IMR-90 (cell line): ENCODE results near the gene IGF2. TPM values are rescaled to one million over a fixed set of nuclear protein-coding genes. Genes with fewer than 3 reads are reported as not detected.

Experiments used
- ATAC-seq: fragments of 200-7000 bp; cut with Tn5 transposase; 2 replicates; pipeline ENCODE4 v1.9.1; 2020; ENCODE audit warnings: low read depth, mild to moderate bottlenecking, moderate library complexity
- BruUV-seq: library from RNA; stranded (reverse); fragments of 400-500 nt; replicated peaks from 2 replicates; lab custom pipeline; 2021; lab: Mats Ljungman, UMichigan
- CTCF ChIA-PET: fragments of 300-600 bp; formaldehyde crosslinking; extraction: SDS; loops from one replicate; lab custom pipeline; 2021; ENCODE audit warnings: antibody characterized with exemption; lab: Yijun Ruan, JAX
- POLR2A ChIA-PET: fragments of 300-600 bp; sonication (Branson Sonifier 250); formaldehyde crosslinking; loops from one replicate; lab custom pipeline; 2022; ENCODE audit warnings: antibody characterized with exemption; ENCODE audit not compliant: unreplicated experiment; lab: Charles Lee
- DNase-seq: peaks from one replicate; pipeline ENCODE4 v3.0.0; 2013
- H2AFZ ChIP-seq: replicated peaks from 2 replicates; pipeline ENCODE3; 2013; ENCODE audit warnings: low read length, mild to moderate bottlenecking; ENCODE audit not compliant: poor library complexity
- H2AK5ac ChIP-seq: 2 replicates; pipeline ENCODE4 v1.6.1; 2013; ENCODE audit warnings: low read depth, low read length, inconsistent platforms
- H2AK9ac ChIP-seq: replicated peaks from 2 replicates; pipeline ENCODE3; 2013; ENCODE audit warnings: mild to moderate bottlenecking, low read depth, low read length, moderate library complexity; ENCODE audit not compliant: poor library complexity
- H2BK120ac ChIP-seq: 2 replicates; pipeline ENCODE4 v1.6.1; 2013; ENCODE audit warnings: low read depth, low read length, inconsistent platforms
- H2BK15ac ChIP-seq: 3 replicates; pipeline ENCODE4 v1.6.1; 2013; ENCODE audit warnings: low read depth, low read length, inconsistent platforms
- H2BK20ac ChIP-seq: 2 replicates; pipeline ENCODE4 v1.6.1; 2013; ENCODE audit warnings: low read depth, mild to moderate bottlenecking, inconsistent platforms, low read length, moderate library complexity
- H2BK5ac ChIP-seq: 2 replicates; pipeline ENCODE4 v1.6.1; 2013; ENCODE audit warnings: mild to moderate bottlenecking, low read depth, low read length, inconsistent platforms; ENCODE audit not compliant: poor library complexity, severe bottlenecking
- H3K14ac ChIP-seq: replicated peaks from 2 replicates; pipeline ENCODE4 v1.6.1; 2013; ENCODE audit warnings: low read depth, low read length, inconsistent platforms
- H3K18ac ChIP-seq: 2 replicates; pipeline ENCODE4 v1.6.1; 2013; ENCODE audit warnings: low read depth, low read length, control low read depth
- H3K23ac ChIP-seq: 2 replicates; pipeline ENCODE4 v1.6.1; 2013; ENCODE audit warnings: low read depth, low read length, inconsistent platforms
- H3K27ac ChIP-seq: 2 replicates; pipeline ENCODE4 v1.5.1; 2013; ENCODE audit warnings: mild to moderate bottlenecking, control low read depth, low read length; ENCODE audit not compliant: insufficient read depth
- H3K27me3 ChIP-seq: 2 replicates; pipeline ENCODE4 v1.6.1; 2013; ENCODE audit warnings: low read length; ENCODE audit not compliant: control insufficient read depth, insufficient read depth
- H3K36me3 ChIP-seq: 2 replicates; pipeline ENCODE4 v1.6.1; 2013; ENCODE audit warnings: low read length, mixed read lengths; ENCODE audit not compliant: control insufficient read depth, insufficient read depth
- H3K4ac ChIP-seq: 2 replicates; pipeline ENCODE4 v1.6.1; 2013; ENCODE audit warnings: low read depth, low read length, inconsistent platforms
- H3K4me1 ChIP-seq: 2 replicates; pipeline ENCODE4 v1.6.1; 2013; ENCODE audit warnings: low read length, mixed read lengths; ENCODE audit not compliant: control insufficient read depth, insufficient read depth
- H3K4me2 ChIP-seq: 2 replicates; pipeline ENCODE4 v1.6.1; 2013; ENCODE audit warnings: low read depth, mild to moderate bottlenecking, control low read depth, low read length, moderate library complexity
- H3K4me3 ChIP-seq: 2 replicates; pipeline ENCODE4 v1.5.1; 2013; ENCODE audit warnings: low read depth, mild to moderate bottlenecking, control low read depth, low read length, moderate library complexity; ENCODE audit not compliant: insufficient read depth
- H3K56ac ChIP-seq: 2 replicates; pipeline ENCODE4 v1.6.1; 2013; ENCODE audit warnings: low read length, inconsistent platforms; ENCODE audit not compliant: insufficient read depth; ENCODE audit errors: extremely low read depth
- H3K79me1 ChIP-seq, 2 experiments: 2 replicates each; pipeline ENCODE4 v1.6.1; 2013; ENCODE audit warnings: low read length in 2 of 2, inconsistent platforms in 1 of 2, low read depth in 1 of 2
- H3K9ac ChIP-seq: 2 replicates; pipeline ENCODE4 v1.6.1; 2013; ENCODE audit warnings: low read depth, low read length, control low read depth
- H3K9me1 ChIP-seq: 2 replicates; pipeline ENCODE4 v1.6.1; 2013; ENCODE audit warnings: low read length, inconsistent platforms; ENCODE audit not compliant: insufficient read depth
- H3K9me3 ChIP-seq: 2 replicates; pipeline ENCODE4 v1.6.1; 2013; ENCODE audit warnings: low read length; ENCODE audit not compliant: control insufficient read depth, insufficient read depth
- H4K20me1 ChIP-seq: 2 replicates; pipeline ENCODE4 v1.6.1; 2013; ENCODE audit warnings: low read length, inconsistent platforms; ENCODE audit not compliant: insufficient read depth
- H4K5ac ChIP-seq: 2 replicates; pipeline ENCODE4 v1.6.1; 2013; ENCODE audit warnings: mild to moderate bottlenecking, low read depth, low read length, control low read depth
- H4K8ac ChIP-seq, 2 experiments: 2 replicates each; pipeline ENCODE4 v1.6.1; 2013; ENCODE audit warnings: low read depth in 2 of 2, low read length in 2 of 2, control low read depth in 1 of 2, inconsistent platforms in 1 of 2
- H4K91ac ChIP-seq: 2 replicates; pipeline ENCODE4 v1.6.1; 2013; ENCODE audit warnings: low read depth, low read length, inconsistent platforms; ENCODE audit not compliant: insufficient read depth
- BHLHE40 ChIP-seq: fragments of 150-350 bp; IDR thresholded peaks from 2 replicates; pipeline ENCODE4 v1.6.1; 2016; ENCODE audit warnings: mild to moderate bottlenecking, low read depth, low read length
- CEBPB ChIP-seq: IDR thresholded peaks from 2 replicates; pipeline ENCODE4 v1.6.1; 2012; ENCODE audit warnings: low read depth, low read length, improper control_type of control experiment
- CHD1 ChIP-seq: IDR thresholded peaks from 2 replicates; pipeline ENCODE4 v1.6.1; 2012; ENCODE audit warnings: low read depth, low read length, improper control_type of control experiment
- CTCF ChIP-seq: conservative IDR thresholded peaks from 2 replicates; pipeline ENCODE4 v1.5.1; 2012; ENCODE audit warnings: mild to moderate bottlenecking, low read depth, low read length, improper control_type of control experiment
- ELK1 ChIP-seq: fragments of 150-350 bp; IDR thresholded peaks from 2 replicates; pipeline ENCODE4 v1.6.1; 2016; ENCODE audit warnings: low read depth, mild to moderate bottlenecking, low read length, moderate library complexity, borderline replicate concordance
- FOS ChIP-seq: fragments of 150-350 bp; IDR thresholded peaks from 2 replicates; pipeline ENCODE4 v1.6.1; 2016; ENCODE audit warnings: low read depth, low read length
- MAFK ChIP-seq: IDR thresholded peaks from 2 replicates; pipeline ENCODE4 v1.6.1; 2012; ENCODE audit warnings: low read depth, low read length, improper control_type of control experiment
- NFE2L2 ChIP-seq: fragments of 150-350 bp; IDR thresholded peaks from 2 replicates; pipeline ENCODE4 v1.6.1; 2016; ENCODE audit warnings: low read depth, mild to moderate bottlenecking, low read length
- POLR2A ChIP-seq: IDR thresholded peaks from 2 replicates; pipeline ENCODE4 v1.6.1; 2012; ENCODE audit warnings: mild to moderate bottlenecking, low read depth, low read length
- RCOR1 ChIP-seq: IDR thresholded peaks from 2 replicates; pipeline ENCODE4 v1.6.1; 2012; ENCODE audit warnings: mild to moderate bottlenecking, low read length, improper control_type of control experiment; ENCODE audit not compliant: insufficient replicate concordance
- RFX5 ChIP-seq: IDR thresholded peaks from 2 replicates; pipeline ENCODE4 v1.8.0; 2012; ENCODE audit warnings: low read depth, mild to moderate bottlenecking, low read length, moderate library complexity
- SMC3 ChIP-seq: fragments of 150-350 bp; IDR thresholded peaks from 2 replicates; pipeline ENCODE4 v1.6.1; 2016; ENCODE audit warnings: low read depth, mild to moderate bottlenecking, antibody characterized with exemption, low read length, moderate library complexity
- USF2 ChIP-seq: fragments of 150-350 bp; IDR thresholded peaks from 2 replicates; pipeline ENCODE4 v1.6.1; 2017; ENCODE audit warnings: mild to moderate bottlenecking, antibody characterized with exemption, low read length, low read depth
- WGBS, 2 experiments: methylation state at CpG; one replicate each; pipeline versions ENCODE4 v1.1.5 to v1.1.7; 2013; ENCODE audit warnings: missing lambda C conversion rate in 2 of 2; ENCODE audit not compliant: insufficient read length in 1 of 2; ENCODE audit errors: extremely low coverage in 2 of 2; 5-methylcytosine and 5-hydroxymethylcytosine counted together
- dilution Hi-C: fragments of 300-500 bp; cut with HindIII; formaldehyde crosslinking; loops from one replicate; pipeline ENCODE4 v1.14.3; 2018; ENCODE audit warnings: low sequenced_read_pairs; ENCODE audit not compliant: unreplicated experiment
- in situ Hi-C: fragments of 300-500 bp; cut with MboI; formaldehyde crosslinking; loops from 3 replicates; pipeline ENCODE4 v1.14.3; 2019; ENCODE audit warnings: low sequenced_read_pairs, inconsistent platforms, mixed read lengths
- intact Hi-C: fragments of 100-400 bp; cut with micrococcal nuclease; formaldehyde crosslinking; loops from 2 replicates; pipeline ENCODE4 v1.10.0; 2022
- polyA plus RNA-seq, 3 experiments: library from polyadenylated mRNA; depleted of rRNA; stranded (reverse); fragments of >200 nt; gene quantifications; 2 replicates each; pipeline ENCODE4 v1.2.3, GENCODE V29; 2012; ENCODE audit warnings: low replicate concordance in 1 of 3
- total RNA-seq: library from RNA; depleted of rRNA; stranded (reverse); fragments of >200 nt; gene quantifications from 2 replicates; pipeline ENCODE4 v1.2.3, GENCODE V29; 2012

IGF2 gene
- total and polyA plus RNA-seq, 2 of the 4 experiments (the other 2 are of a cell fraction), result 2.3 to 21.8 TPM

- TF ChIP-seq ELK1, result no peak
Observed at GRCh38 chr11:2093575-2094353, 45.4 kb downstream of the IGF2 start (continued).

GRCh38 chr11:2092956-2093412, 46.2 kb downstream of the IGF2 start:
- Histone ChIP-seq H3K36me3 (no peaks in the 10 kb centered on the region), H2AK5ac (0 out of 2 replicates have a peak overlapping the region, but pooled peaks have one; percentile 36), H3K4me1 (peaks cover 23% of the 10 kb centered on the region), H3K79me1 (peaks cover 0 to 13% of the 10 kb centered on the region in 2 experiments; a peak in 2 of 4 replicates), H3K14ac (no peak overlapping the region), H4K20me1 (no peaks in the 10 kb centered on the region), H3K4ac (peak overlapping the region; percentile 29; the same call in 1 of the 2 replicates), H3K4me3 (no peak overlapping the region), H2AK9ac (peak overlapping the region; percentile 51), H4K8ac (no peak overlapping the region), H3K9me3 (peaks cover 3% of the 10 kb centered on the region; the same call in 1 of the 2 replicates), H3K27ac (no peak overlapping the region), H3K9me1 (peaks cover 17% of the 10 kb centered on the region), H4K5ac (no peak overlapping the region), H2BK20ac (peak overlapping the region; percentile 68), H3K23ac (no peak overlapping the region), H2BK15ac (no peak overlapping the region), H2BK120ac (no peak overlapping the region; the same call in 1 of the 2 replicates), H3K27me3 (no peaks in the 10 kb centered on the region), H3K56ac (no peak overlapping the region), H3K9ac (no peak overlapping the region), H2AFZ (no peak overlapping the region), H3K18ac (no peak overlapping the region), H3K4me2 (no peak overlapping the region), H4K91ac (peak overlapping the region; percentile 17; the same call in 1 of the 2 replicates), H2BK5ac (no peak overlapping the region)
- 40% methylated on average over 5 of the region's 10 CpGs; no CpG with 5 or more reads in 1 of the 2 experiments for WGBS, 2 experiments
- peak; percentile 10 for DNase-seq
- BruUV-seq, result no TSS peak
- ChIA-PET CTCF (no interaction called here), POLR2A (no interaction called here)
- ATAC-seq, result no peak
- in situ Hi-C loops (no loop called here), intact Hi-C loops (no loop called here), dilution Hi-C loops (no loop called here)
- TF ChIP-seq NFE2L2 (no peak), FOS (no peak), CTCF (no peak), CHD1 (no peak), RFX5 (no peak), SMC3 (no peak), BHLHE40 (no peak), CEBPB (no peak), RCOR1 (no peak), MAFK (no peak), USF2 (no peak), POLR2A (no peak)
